Measurements from ENCODE around the gene KCNH8.
"Not testable (repeated sequence)": the region's sequence is repeated elsewhere in the genome, so short reads cannot be mapped to it uniquely, and the experiment has no call there.

Gene KCNH8

GRCh38 chr3:19183584-19183983, 35.3 kb downstream of the KCNH8 start:
- DNase-seq, result no peak

GRCh38 chr3:19190126-19190525, 41.8 kb downstream of the KCNH8 start:
- DNase-seq, result no peak

GRCh38 chr3:19190602-19191001, 42.3 kb downstream of the KCNH8 start:
- DNase-seq, result no peak

- DNase-seq, result no peak
Observed at GRCh38 chr3:19199131-19199530, 50.8 kb downstream of the KCNH8 start.

- no peak for DNase-seq
Observed at GRCh38 chr3:19202303-19202702, 54.0 kb downstream of the KCNH8 start.

GRCh38 chr3:19202754-19203153, 54.4 kb downstream of the KCNH8 start:
- DNase-seq, result no peak

- DNase-seq, result no peak
Observed at GRCh38 chr3:19206540-19206939, 58.2 kb downstream of the KCNH8 start.

GRCh38 chr3:19213603-19214220, 65.4 kb downstream of the KCNH8 start:
- DNase-seq, result no peak

GRCh38 chr3:19215427-19215826, 67.1 kb downstream of the KCNH8 start:
- DNase-seq, result no peak

GRCh38 chr3:19216669-19217337, 68.5 kb downstream of the KCNH8 start:
- DNase-seq, result no peak

- DNase-seq, result no peak
Observed at GRCh38 chr3:19220311-19220710, 72.0 kb downstream of the KCNH8 start.

- no peak for DNase-seq
Observed at GRCh38 chr3:19221081-19221480, 72.8 kb downstream of the KCNH8 start.

GRCh38 chr3:19226479-19226878, 78.2 kb downstream of the KCNH8 start:
- no peak for DNase-seq

- no peak for DNase-seq
Observed at GRCh38 chr3:19228167-19228566, 79.9 kb downstream of the KCNH8 start.

GRCh38 chr3:19229086-19229485, 80.8 kb downstream of the KCNH8 start:
- no peak for DNase-seq

GRCh38 chr3:19229881-19230280, 81.6 kb downstream of the KCNH8 start:
- DNase-seq, result not testable (repeated sequence)

- no peak for DNase-seq
Observed at GRCh38 chr3:19231792-19232461, 83.6 kb downstream of the KCNH8 start.

- no peak for DNase-seq
Observed at GRCh38 chr3:19232566-19232965, 84.3 kb downstream of the KCNH8 start.

- DNase-seq, result not testable (repeated sequence)
Observed at GRCh38 chr3:19233882-19234784, 85.8 kb downstream of the KCNH8 start.

- no peak for DNase-seq
Observed at GRCh38 chr3:19248143-19248542, 99.8 kb downstream of the KCNH8 start.

- DNase-seq, result no peak
Observed at GRCh38 chr3:19248767-19249166, 100.5 kb downstream of the KCNH8 start.

- DNase-seq, result no peak
Observed at GRCh38 chr3:19250959-19251610, 102.8 kb downstream of the KCNH8 start.

GRCh38 chr3:19254189-19254588, 105.9 kb downstream of the KCNH8 start:
- DNase-seq, result no peak

Measured in NCI-H1930 (cell line).